ENCODE measurements around the gene ZNF503. TPM values are rescaled to one million over a fixed set of nuclear protein-coding genes. Genes with fewer than 3 reads are reported as not detected.

ZNF503 gene
- polyA plus RNA-seq, 2 of the 4 experiments (the other 2 are of a cell fraction): 0.54 to 12.8 TPM

- FAIRE-seq: no peak
These were observed 6.9 kb upstream of the ZNF503 start for GRCh38 chr10:75408509-75408875.

GRCh38 chr10:75407713-75408508, 6.3 kb upstream of the ZNF503 start:
- ChIA-PET CTCF (no interaction called here), POLR2A (no interaction called here)
- peaks cover 9% of the 10 kb centered on the region for H3K4me1 ChIP-seq
- 63% methylated on average over 58 of the region's 68 CpGs for WGBS (ENCODE audit: missing lambda C conversion rate)
- H3K27ac ChIP-seq: peak overlapping the region; percentile 85 to 98; a peak in 5 of 6 replicates
- TF ChIP-seq KDM1A (IDR thresholded peaks at IDR 0.05; ENCODE audit: low read depth): no peak
- TF ChIP-seq RAD21 (conservative IDR thresholded peaks at IDR 0.05 in 1 of 2, IDR thresholded peaks at IDR 0.05 in 1 of 2): 0 out of 5 replicates have a peak, but pooled peaks of 1 of the 2 experiments have one; percentile 37
- FAIRE-seq (no peak), DNase-seq (ENCODE audit: low read depth in 1 of 2, low spot score in 1 of 2) (no peak), ATAC-seq (no peak)
- H3K9me3 ChIP-seq: no peaks in the 10 kb centered on the region
- H3K4me3 ChIP-seq: peak overlapping the region; percentile 78
- H3K4me2 ChIP-seq: peak overlapping the region; percentile 99

More at GRCh38 chr10:75408509-75408875, 6.9 kb upstream of the ZNF503 start:
- WGBS (ENCODE audit: missing lambda C conversion rate): 2% methylated on average over 17 of the region's 27 CpGs
- TF ChIP-seq E2F6 (IDR thresholded peaks at IDR 0.05; ENCODE audit: borderline replicate concordance, low read depth) (peak; percentile 74; the same call in 1 of the 2 replicates), POLR2AphosphoS2 (conservative IDR thresholded peaks at IDR 0.05; ENCODE audit: low read length) (no peak), CEBPB (IDR thresholded peaks at IDR 0.05) (no peak), NR3C1 (IDR thresholded peaks at IDR 0.05) (no peak)
- ChIA-PET CTCF (interaction anchor here (1.4 to 1.6 kb wide), 2 partner anchors 14 to 620 kb away, joined by 3 to 4 read pairs; no protein-coding TSS in a partner anchor), POLR2A (interaction anchor here (0.5 to 1.4 kb wide), 3 partner anchors 9 to 516 kb away, joined by 3 to 5 read pairs (median 5); partner anchors contain the start of gene LRMDA)
- peak overlapping the region; percentile 78 for H3K4me3 ChIP-seq
- ATAC-seq (peak in 1 of 2 experiments; percentile 16; a peak in 3 of 6 replicates), DNase-seq (ENCODE audit: low read depth in 1 of 2, low spot score in 1 of 2) (peak in 1 of 2 experiments; percentile 29)
- no peaks in the 10 kb centered on the region for H3K9me3 ChIP-seq
- H3K4me1 ChIP-seq: peaks cover 9% of the 10 kb centered on the region
- peak overlapping the region; percentile 99 for H3K4me2 ChIP-seq
- peak overlapping the region; percentile 85 to 98 for H3K27ac ChIP-seq

- no peak overlapping the region; a peak in 1 of 6 replicates for H3K27ac ChIP-seq
- ChIA-PET POLR2A (no interaction called here), CTCF (interaction anchor here (1.5 kb wide), 1 partner anchor 12 kb away, joined by 4 read pairs; no protein-coding TSS in a partner anchor)
- H3K4me1 ChIP-seq: peaks cover 9% of the 10 kb centered on the region
- 95% methylated on average over 26 of the region's 37 CpGs for WGBS (ENCODE audit: missing lambda C conversion rate)
- H3K4me2 ChIP-seq: no peak overlapping the region
- no peak overlapping the region for H3K4me3 ChIP-seq
- DNase-seq (ENCODE audit: low read depth in 1 of 2, low spot score in 1 of 2) (no peak), FAIRE-seq (no peak), ATAC-seq (no peak)
- TF ChIP-seq HOXA7 (CRISPR knock-in tag; IDR thresholded peaks at IDR 0.05) (no peak), E2F6 (IDR thresholded peaks at IDR 0.05; ENCODE audit: borderline replicate concordance, low read depth) (no peak), MAX (IDR thresholded peaks at IDR 0.05) (no peak), NR3C1 (IDR thresholded peaks at IDR 0.05) (no peak), PBX3 (IDR thresholded peaks at IDR 0.05) (no peak), SMC3 (IDR thresholded peaks at IDR 0.05) (no peak), REST (IDR thresholded peaks at IDR 0.05) (no peak), RARB (CRISPR knock-in tag; IDR thresholded peaks at IDR 0.05) (no peak), JUNB (IDR thresholded peaks at IDR 0.05) (no peak), ATOH8 (CRISPR knock-in tag; IDR thresholded peaks at IDR 0.05; ENCODE audit: low read depth) (no peak), MAZ (IDR thresholded peaks at IDR 0.05; ENCODE audit: borderline replicate concordance, low read depth, low read length) (no peak), EHF (CRISPR knock-in tag; IDR thresholded peaks at IDR 0.05) (no peak), HMGXB4 (CRISPR knock-in tag; IDR thresholded peaks at IDR 0.05; ENCODE audit: borderline replicate concordance) (no peak), HOXB5 (CRISPR knock-in tag; IDR thresholded peaks at IDR 0.05) (no peak), TP53 (CRISPR knock-in tag; IDR thresholded peaks at IDR 0.05) (no peak), GATA3 (IDR thresholded peaks at IDR 0.05; ENCODE audit: borderline replicate concordance) (no peak)
- H3K9me3 ChIP-seq: no peaks in the 10 kb centered on the region
These were observed 5.7 kb upstream of the ZNF503 start for GRCh38 chr10:75407224-75407712.

Data from A549 (cell line).